Stimulated activated CD8-positive, alpha-beta memory T cell treated with anti-CD3 and anti-CD28 coated beads, Interleukin-4, amount 100 ng/mL, for 24 hours (primary cell): ENCODE measurements around the gene TBXAS1.

ENCODE experiments used
- DNase-seq: peaks from one replicate; pipeline ENCODE4 v3.0.0-alpha.2; 2020; ENCODE audit warnings: low read depth

The TBXAS1 gene

DNA sequence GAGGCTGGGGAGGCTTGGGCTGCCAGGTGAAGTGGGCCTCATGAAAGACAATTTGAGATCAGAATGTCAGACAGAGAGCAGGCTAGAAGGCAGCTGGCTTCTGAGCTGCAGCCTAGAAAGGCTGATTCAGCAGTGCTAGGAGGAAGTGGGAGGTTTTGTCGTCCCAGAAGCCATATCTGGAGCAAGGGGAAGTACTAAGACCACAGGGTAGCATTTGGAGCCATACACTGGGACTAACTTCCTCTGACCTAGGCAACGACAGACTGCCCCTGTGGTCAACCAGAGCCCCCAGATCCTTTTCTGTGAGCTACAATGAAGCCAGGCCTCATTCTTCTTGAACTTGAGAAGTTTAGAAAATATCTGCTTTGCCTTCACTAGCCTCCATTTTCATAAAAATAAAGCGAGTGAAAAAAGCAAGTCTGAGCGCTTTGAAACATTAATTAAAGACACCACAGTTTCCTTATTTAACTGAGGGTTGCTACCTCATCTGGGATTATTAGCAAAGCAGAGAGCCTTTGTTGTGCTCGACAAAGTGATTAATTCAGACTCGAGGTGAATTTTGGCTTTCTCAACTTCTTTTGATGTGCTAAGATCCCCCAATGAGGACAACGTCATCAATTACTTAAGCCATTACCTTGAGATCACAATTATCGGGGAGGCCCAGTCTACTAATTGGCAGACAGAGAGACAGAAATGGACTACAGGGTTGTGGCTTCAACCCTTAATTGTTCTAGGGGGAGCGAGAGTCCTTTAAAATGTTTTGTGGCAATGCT is 26.6 kb downstream of the TBXAS1 start:
- no peak for DNase-seq

- DNase-seq: no peak
These were observed 28.7 kb downstream of the TBXAS1 start for GRCh38 chr7:139857791-139858190.

DNA sequence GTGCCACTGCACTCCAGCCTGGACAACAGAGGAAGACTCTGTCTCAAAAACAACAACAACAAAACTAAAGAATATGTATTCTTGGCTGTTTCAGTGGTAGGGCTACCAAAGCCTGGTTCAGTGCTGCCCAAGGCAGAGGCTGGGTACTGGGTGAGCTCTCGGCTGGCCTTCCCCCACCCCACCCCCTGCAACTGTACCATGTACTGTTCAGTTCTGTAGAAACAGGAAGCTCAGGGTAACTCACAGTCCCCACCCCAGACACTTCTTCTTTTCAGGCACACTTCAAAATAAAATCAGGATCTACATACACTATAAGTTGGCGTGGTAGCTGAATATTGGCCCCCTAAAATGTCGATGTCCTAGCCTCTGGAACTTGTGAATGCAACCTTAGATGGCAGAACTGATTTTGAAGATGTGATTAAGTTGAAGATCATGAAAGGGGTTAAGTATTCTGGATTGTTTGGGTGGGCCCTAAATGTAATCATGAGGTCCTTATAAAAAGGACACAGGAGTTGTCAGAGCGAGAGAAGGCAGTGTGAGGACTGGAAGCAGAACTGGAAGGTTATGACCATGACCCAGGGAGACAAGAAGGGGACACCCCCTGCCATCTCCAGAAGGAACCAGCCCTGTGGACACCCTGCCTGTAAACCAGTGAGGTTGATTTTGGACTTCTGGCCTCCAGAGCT is 31.2 kb downstream of the TBXAS1 start:
- no peak for DNase-seq

- DNase-seq: no peak
These were observed 32.7 kb downstream of the TBXAS1 start for GRCh38 chr7:139861803-139862202.

DNA sequence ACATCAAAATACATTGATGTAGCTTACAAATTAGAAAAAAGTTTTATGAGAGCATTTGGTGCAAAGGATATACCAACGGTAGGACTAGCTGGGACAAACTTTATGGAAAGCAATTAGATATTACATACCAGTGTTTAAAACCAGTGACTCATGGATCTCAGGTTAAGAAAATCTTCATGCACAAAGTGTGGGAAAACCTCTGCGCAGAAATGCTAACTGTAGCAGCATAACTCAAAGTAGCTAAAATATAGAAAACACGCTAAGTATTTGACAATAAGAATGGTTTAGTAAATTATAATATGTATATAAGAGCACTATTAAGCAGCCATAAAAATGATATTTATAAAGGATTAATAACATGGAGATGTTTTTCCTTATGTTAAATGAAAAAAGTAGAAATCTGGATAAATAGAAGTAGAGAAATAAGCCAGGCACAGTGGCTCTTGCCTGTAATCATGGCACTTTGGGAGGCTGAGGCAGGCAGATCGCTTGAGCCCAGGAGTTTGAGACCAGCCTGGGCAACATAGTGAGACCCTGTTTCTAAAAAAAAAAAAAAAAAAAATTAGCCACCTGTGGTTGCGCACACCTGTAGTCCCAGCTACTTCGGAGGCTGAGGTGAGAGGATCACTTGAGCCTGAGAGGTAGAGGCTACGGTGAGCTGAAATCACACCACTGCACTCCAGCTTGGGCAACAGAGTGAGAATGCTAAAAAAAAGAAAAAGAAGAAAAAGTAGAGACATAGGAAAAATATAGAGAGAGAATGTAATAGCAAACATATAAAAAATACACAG is 37.2 kb downstream of the TBXAS1 start:
- DNase-seq: no peak

DNA sequence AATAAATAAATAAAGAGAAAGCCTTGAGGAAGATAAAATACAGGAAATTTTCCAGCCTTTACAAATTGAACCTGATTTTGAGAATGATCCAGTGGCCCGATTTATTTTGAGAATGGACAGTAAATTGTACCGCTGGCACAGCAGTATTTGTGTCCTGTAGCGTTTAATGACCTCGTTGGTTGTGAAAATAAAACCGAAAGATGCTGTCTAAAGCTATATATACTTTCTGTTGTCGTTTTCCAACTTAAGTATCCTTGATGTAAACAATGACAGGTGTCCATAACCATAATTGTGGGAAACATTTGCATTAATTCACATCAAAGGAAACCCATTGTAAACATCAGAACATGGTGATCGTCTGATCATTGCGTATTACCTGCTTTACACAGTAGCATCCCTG is 38.8 kb downstream of the TBXAS1 start:
- DNase-seq: no peak

DNA sequence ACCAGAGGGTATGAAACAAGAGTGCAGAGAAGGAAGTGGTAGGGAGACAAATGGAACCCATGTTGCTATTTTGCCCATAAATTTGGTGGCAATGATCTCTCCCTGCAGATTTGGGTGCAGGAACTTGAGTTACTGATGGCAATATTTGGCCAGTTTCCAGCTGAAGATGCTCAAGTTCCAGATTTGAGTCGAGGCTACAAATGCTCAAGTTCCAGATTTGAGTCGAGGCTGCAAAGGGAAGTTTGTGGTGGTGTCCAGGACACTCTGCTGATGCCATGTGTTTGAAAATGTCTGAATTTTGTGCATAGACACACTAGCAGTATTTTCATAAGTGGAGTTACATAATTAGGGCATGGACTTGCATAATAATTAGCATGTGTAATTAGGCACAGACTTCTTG is 40.8 kb downstream of the TBXAS1 start:
- DNase-seq: no peak

GRCh38 chr7:139870380-139870779 is 41.3 kb downstream of the TBXAS1 start:
- DNase-seq: no peak

- no peak for DNase-seq
These were observed 42.3 kb downstream of the TBXAS1 start for GRCh38 chr7:139871331-139871730.

- DNase-seq: no peak
These were observed 42.8 kb downstream of the TBXAS1 start for GRCh38 chr7:139871820-139872219.

DNA sequence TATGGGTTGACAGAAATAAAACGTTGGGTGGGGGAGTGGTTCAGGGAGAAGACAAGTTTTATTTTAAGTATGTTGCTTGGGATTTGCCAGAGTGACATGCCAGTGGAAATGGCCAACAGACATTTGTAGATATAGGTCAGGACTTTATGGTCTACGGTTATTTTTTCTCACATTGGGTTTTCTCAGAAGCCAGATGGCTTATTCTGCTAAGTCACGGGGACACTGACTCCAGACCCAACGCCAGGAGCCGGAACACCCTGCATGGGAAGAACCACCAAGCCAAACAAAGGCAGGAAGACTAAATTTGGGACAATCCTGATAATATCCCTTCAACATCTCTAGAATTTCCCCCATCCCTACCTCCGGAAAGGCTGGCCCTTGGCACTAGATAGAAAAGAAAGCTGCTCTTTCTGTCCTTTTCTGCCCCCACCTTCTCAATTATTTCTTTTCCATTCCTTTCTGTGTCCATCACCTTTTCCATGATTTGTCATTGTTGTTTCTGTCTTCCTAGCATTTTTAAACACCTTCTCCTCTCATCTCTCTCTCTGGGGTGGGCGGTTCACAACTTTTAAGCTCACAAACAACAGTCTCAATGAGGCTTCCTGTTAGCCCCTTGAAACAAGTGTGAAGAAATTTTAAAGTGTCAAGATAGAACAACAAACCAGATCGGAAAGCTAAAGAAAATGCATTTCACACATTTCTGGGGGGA is 44.7 kb downstream of the TBXAS1 start:
- no peak for DNase-seq

DNA sequence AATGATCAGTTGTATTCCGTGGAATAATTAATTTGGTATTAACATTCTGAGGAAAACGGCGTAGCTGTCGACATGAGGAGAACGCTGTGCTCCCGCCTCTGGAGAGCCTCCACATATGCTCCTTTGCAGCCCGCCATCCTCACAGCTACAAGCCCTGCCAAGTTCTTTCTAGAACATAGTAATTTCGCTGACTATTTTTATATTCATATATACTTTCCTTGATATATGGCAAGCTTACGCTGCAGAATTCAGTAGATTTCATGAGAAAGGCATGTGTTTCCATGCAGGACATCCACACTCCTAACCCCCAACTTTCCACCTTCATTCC is 45.2 kb downstream of the TBXAS1 start:
- DNase-seq: no peak

GRCh38 chr7:139875821-139876241 is 46.8 kb downstream of the TBXAS1 start:
- DNase-seq: no peak

DNA sequence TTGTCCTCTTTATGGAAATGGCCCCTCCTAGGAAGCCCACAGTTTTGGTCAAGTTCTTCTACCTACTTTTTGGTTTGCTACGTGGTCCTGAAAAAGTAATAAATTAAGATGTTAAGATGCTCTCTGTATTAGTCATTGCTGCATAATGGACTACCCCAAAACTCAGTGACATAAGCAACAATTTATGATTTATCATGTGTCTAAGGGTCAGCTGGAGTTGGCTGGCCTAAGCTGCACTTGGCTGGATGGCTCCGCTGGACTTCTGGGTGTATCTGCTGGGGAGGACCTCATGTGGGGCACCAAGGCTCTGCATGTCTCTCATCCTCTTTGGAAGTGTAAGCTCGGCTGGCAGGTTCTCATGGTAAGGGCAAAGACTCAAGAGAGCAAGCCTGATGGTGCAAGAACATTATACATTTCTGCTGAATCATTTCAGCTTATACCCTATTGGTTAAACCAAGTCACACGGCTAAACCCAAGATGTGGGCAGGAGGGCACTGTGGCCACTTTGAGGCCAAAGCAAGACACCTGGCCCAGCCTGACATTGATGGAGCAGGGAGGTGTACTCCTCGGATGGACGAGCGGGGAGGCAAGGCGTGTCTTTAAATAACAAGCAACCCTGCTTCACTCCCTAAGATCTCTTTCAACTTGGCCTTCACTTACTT is 47.7 kb downstream of the TBXAS1 start:
- DNase-seq: no peak

GRCh38 chr7:139883814-139884213 is 54.8 kb downstream of the TBXAS1 start:
- DNase-seq: no peak

GRCh38 chr7:139884441-139884840 is 55.4 kb downstream of the TBXAS1 start:
- no peak for DNase-seq

- no peak for DNase-seq
These were observed 56.4 kb downstream of the TBXAS1 start for GRCh38 chr7:139885511-139885910.

DNA sequence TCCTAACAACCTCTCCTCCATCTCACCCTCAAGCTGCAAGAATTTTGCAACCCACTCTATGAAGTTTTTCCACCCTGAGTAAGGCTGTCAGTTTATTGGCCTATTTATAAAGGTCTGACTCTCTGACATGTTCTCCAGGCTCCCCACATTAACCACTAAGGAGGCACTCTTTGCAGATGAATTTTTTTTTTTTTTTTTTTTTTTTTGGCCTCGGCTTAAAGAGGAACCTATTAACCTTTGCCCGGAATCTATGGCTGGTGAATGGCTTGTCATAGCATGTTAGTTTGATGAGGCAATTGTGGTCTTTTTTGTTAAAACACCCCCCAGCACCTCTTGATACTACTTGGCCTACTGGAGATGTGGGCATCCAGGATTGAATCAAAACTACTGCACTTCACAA is 57.1 kb downstream of the TBXAS1 start:
- no peak for DNase-seq

DNA sequence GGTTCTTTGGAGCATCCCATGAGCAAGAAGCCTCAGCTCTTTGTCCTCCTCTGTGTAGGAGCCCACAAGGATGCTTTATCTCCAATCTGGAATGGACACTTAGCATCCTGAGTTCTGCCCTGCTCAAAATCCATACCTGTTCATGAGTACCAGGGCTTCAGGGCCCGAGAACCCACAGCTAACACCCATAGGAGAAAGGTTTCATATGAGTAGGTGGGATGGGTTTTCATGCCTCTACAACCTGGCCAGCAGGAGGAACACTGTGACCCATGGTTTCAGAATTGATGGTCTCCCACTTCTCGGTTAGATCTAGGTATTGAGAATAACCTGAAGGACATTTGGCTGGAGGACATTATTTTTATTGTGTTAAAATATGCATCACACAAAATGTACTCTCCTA is 57.8 kb downstream of the TBXAS1 start:
- no peak for DNase-seq

DNA sequence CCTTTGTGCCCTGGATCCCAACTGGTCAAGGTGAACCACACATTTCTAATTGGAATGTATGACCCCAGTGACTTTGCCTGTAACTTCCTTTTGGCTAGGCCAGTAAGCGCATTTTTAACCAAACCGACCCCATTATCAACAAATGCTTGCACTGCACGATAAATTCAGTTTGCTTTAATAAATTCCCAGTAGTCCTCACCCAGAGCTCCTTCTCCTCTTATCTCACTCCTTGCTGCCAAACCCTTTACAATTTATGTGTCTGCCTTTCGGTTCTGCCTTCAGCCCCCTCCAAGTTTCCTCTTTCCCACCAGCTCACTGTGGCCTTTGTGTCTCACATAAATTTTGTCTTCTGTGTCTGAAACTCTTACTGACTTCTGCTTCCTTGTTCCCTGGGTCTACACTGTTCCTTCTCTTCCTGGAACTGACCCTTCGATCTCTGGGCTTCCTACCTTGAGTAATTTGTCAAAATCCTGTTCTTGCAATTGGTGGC is 59.0 kb downstream of the TBXAS1 start:
- DNase-seq: no peak

DNA sequence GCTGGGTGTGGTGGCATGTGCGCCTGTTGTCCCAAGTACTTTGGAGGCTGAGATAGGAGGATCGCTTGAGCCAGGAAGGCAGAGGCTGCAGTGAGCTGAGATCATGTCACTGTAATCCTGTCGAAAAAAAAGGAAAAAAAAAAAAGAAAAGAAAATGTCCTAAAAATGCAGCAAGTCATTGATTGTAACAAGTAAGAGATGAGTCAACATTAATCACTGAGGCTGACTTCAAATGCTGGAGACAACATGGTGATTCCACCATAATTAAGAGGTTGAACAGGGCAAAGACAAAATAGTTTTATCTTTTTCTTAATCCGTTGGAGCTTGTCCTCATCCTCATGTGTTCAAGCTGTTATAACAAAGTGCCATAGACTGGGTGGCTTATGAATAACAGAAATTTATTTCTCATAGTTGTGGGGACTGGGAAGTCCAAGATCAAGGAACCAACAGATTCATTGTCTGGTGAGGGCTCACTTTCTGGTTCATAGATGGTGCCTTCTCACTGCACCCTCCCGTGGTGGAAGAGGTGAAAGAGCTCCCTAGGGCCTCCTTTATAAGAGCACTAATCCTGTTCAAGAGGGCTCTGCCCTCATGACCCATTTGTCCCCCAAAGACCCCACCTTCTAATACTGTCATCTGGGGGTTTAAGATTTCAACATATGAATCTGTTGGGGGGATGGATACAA is 60.3 kb downstream of the TBXAS1 start:
- no peak for DNase-seq
